Renal cortex interstitium (tissue), 11 donors: Measurements from ENCODE around the gene COX7B2. TPM values are rescaled to one million over a fixed set of nuclear protein-coding genes. Genes with fewer than 3 reads are reported as not detected.

ENCODE experiments used
- DNase-seq, 11 donors: peaks; one replicate each; pipeline ENCODE4 v3.0.0-alpha.2; 2013; ENCODE audit warnings: low read depth in 9 of 11, low spot score in 4 of 11; ENCODE audit errors: extremely low read depth in 1 of 11
- polyA plus RNA-seq, 3 donors: library from polyadenylated mRNA; unstranded; fragments of 120-200 nt; gene quantifications; one replicate each; pipeline ENCODE4 v1.2.1, GENCODE V29; 2013; ENCODE audit not compliant: insufficient read length in 3 of 3

COX7B2 gene
- polyA plus RNA-seq, 3 donors = not detected

DNA sequence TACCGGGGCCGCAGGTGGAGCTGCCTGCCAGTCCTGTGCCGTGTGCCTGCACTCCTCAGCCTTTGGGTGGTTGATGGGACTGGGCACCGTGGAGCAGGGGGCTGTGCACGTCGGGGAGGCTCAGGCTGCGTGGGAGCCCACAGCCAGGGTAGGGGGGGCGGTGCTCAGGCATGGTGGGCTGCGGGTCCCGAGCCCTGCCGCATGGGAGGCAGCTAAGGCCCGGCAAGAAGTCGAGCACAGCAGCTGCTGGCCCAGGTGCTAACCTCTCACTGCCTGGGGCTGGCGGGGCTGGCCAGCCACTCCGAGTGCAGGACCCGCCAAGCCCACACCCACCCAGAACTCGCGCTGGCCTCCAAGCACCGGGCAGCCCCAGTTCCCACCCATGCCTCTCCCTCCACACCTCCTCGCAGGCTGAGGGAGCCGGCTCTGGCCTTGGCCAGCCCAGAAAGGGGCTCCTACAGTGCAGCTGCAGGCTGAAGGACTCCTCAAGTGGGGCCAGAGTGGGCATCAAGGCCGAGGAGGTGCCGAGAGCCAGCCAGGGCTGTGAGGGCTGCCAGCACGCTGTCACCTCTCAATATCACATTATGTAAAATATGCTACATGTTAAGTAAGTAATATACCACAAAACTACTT is 104.1 kb downstream of the COX7B2 start:
- no peak for DNase-seq

DNA sequence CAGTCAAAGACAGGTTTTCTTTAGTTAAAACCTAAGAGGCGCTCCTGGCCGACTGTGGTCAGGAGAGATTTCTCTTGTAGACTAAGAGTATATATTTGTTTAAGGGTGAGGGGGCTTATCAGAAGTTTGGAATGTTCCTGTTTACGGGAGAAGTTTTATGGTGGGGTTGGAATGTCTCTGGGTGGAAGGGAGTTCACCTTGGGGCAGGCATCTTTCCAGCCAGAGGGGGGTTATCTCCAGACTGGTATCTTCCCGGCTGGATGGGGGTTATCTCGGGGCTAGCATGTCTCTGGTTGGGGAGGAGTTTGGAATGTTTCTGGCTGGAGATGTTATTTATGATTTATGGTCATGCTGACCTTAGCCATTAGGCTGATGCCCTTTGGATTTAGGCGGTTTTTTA is 116.0 kb downstream of the COX7B2 start:
- no peak for DNase-seq

DNA sequence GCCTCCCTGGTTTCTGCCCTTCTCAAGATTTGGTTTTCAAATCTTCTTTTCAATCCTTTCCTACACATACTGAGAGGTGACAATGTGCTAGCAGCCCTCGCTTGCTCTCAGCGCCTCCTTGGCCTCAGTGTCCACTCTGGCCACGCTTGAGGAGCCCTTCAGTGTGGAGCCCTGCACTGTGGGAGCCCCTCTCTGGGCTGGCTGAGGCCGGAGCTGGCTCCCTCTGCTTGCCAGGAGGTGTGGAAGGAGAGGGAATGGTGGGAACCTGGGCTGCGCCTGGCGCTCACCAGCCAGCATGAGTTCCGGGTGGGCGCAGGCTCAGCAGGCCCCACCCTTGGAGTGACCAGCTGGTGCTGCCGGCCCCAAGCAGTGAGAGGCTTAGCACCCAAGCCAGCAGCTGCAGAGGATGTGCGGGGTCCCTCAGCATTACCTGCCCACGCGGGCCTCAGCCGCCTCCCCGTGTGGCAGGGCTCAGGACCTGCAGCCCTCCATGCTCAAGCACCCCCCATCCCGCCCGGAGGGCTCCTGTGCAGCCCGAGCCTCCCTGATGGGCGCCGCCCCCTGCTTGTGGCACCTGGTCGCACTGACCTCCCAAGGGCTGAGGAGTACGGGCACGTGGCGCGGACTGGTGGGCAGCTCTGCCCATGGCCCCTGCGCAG is 127.5 kb downstream of the COX7B2 start:
- DNase-seq = no peak

DNA sequence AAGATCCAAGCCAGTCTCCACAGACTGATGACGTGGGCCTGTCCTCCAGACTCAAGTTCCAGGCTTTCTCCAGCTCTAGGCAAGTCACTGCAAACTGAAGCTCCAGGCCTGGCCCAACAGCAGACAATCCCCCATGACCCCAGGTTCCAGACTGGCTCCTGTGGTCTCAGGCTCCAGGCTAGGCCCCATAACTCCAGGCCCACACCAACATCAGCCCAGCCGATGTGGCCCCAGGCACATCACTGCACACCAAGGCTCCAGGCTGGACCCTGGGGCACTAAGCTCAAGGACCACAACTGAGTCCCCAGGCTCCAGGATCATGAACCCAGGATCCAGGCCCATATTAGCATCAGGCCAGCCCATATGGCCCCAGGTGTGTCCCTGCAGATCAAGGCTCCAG is 143.6 kb downstream of the COX7B2 start:
- DNase-seq = no peak

DNA sequence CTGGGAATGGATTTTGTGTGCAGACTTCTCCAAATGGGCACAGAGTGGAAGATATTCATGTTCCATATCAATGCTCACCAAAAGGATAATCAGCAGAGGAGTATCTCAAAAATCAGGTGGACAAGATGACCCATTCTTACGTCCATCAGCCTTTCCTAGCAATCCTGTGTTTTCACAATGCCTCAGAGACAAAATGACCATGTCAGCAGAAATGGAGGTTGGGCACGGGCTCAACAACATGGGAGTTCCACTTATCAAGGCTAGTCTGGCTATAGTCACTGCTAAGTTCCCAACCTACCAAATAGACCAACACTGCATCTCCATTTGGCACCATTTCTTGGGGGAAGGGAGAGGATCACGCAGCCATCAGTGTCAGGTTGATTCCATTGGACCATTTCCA is 179.0 kb downstream of the COX7B2 start:
- no peak for DNase-seq

GRCh38 chr4:46720055-46720454 is 189.0 kb downstream of the COX7B2 start:
- no peak for DNase-seq

GRCh38 chr4:46717950-46718349 is 191.1 kb downstream of the COX7B2 start:
- DNase-seq = no peak

DNA sequence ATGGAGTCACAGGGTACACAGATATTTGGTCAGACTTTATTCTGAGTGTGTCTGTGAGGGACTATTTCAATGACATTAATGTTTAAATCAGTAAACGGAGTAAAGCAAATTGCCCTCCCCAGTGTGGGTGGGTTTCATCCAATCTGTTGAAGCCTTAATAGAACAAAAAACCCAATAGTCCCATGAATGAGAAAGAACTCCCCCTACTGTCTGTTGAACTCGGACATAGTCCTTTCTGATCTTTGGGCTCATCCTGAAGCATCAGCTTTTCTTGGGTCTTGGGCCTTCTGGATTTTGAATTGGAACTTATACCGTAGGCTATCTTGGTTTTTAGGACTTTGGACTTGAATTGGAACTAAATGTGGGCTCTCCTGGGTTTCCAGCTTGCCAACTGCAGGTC is 193.6 kb downstream of the COX7B2 start:
- no peak for DNase-seq

- DNase-seq = no peak
These were observed 210.2 kb downstream of the COX7B2 start for GRCh38 chr4:46698891-46699290.

Other genes starting within 250 kb of the COX7B2 start
- gene GABRA4, start 84.3 kb upstream of the COX7B2 start, polyA plus RNA-seq = under 1 TPM; 0.04 to 0.14 (median 0.06) TPM
- under 1 TPM; 0.36 to 0.85 (median 0.67) TPM for gene GABRB1, start 122.3 kb upstream of the COX7B2 start, polyA plus RNA-seq